Peyer's patch (tissue), 4 donors: ENCODE data around the gene RASA3. TPM values are rescaled to one million over a fixed set of nuclear protein-coding genes. Genes with fewer than 3 reads are reported as not detected.

Experiments used
- DNase-seq, 3 donors: peaks; one replicate each; pipeline ENCODE4 v3.0.0-alpha.2; 2017 to 2019
- H3K27ac ChIP-seq, 4 donors: fragments of 200-600 bp; sonication (generic); one replicate each; pipeline ENCODE4 v1.5.1; 2016 to 2019
- H3K27me3 ChIP-seq, 2 donors: fragments of 200-600 bp; sonication (generic); one replicate each; pipeline ENCODE4 v1.5.1; 2019
- H3K36me3 ChIP-seq, 3 donors: fragments of 200-600 bp; sonication (generic); one replicate each; pipeline ENCODE4 v1.5.1; 2016 to 2019
- H3K4me1 ChIP-seq, 4 donors: fragments of 200-600 bp; sonication (generic); one replicate each; pipeline ENCODE4 v1.5.1; 2016 to 2019
- H3K4me3 ChIP-seq, 4 donors: fragments of 200-600 bp; sonication (generic); 1 replicate in 3 of 4; 2 replicates in 1 of 4; pipeline ENCODE4 v1.5.1; 2016 to 2019; ENCODE audit warnings: mild to moderate bottlenecking in 1 of 4
- H3K9me3 ChIP-seq, 4 donors: fragments of 200-600 bp; sonication (generic); one replicate each; pipeline ENCODE4 v1.5.1; 2016 to 2019; ENCODE audit warnings: mild to moderate bottlenecking in 1 of 4
- POLR2A ChIP-seq, 2 donors: fragments of 450-650 bp; IDR thresholded peaks; one replicate each; pipeline ENCODE4 v1.5.1; 2017; ENCODE audit warnings: antibody characterized with exemption in 2 of 2, mild to moderate bottlenecking in 2 of 2, moderate library complexity in 2 of 2
- total RNA-seq, 4 donors: library from RNA; depleted of rRNA; stranded (reverse); fragments of >200 nt; gene quantifications; one replicate each; pipeline ENCODE4 v1.1.0, GENCODE V29; 2016
- TF ChIP-seq, protein P1 (sequence below), 6 experiments: fragments of 450-650 bp in 4 of 6; fragments of 200-600 bp in 2 of 6; sonication (generic) in 1 of 6; IDR thresholded peaks; one replicate each; pipeline ENCODE4 v1.5.1; 2017 to 2019; ENCODE audit warnings: antibody characterized with exemption in 6 of 6, mild to moderate bottlenecking in 3 of 6, moderate library complexity in 1 of 6

Gene RASA3
- total RNA-seq, 4 donors from 2014 or later = 3.5 to 41.3 (median 6.9) TPM

GRCh38 chr13:113928685-113929627 lies 203.5 kb downstream of the RASA3 start:
- peaks cover 0 to 7% (median 0%) of the 10 kb centered on the region in 4 donors for H3K4me1 ChIP-seq
- peak overlapping the region in 1 of 4 donors; percentile 39 for H3K27ac ChIP-seq
- H3K36me3 ChIP-seq = no peaks in the 10 kb centered on the region
- DNase-seq = peak in 2 of 3 donors; percentile 49 to 60
- no peak for TF ChIP-seq POLR2A (IDR thresholded peaks at IDR 0.05)
- TF ChIP-seq, protein P1, sequence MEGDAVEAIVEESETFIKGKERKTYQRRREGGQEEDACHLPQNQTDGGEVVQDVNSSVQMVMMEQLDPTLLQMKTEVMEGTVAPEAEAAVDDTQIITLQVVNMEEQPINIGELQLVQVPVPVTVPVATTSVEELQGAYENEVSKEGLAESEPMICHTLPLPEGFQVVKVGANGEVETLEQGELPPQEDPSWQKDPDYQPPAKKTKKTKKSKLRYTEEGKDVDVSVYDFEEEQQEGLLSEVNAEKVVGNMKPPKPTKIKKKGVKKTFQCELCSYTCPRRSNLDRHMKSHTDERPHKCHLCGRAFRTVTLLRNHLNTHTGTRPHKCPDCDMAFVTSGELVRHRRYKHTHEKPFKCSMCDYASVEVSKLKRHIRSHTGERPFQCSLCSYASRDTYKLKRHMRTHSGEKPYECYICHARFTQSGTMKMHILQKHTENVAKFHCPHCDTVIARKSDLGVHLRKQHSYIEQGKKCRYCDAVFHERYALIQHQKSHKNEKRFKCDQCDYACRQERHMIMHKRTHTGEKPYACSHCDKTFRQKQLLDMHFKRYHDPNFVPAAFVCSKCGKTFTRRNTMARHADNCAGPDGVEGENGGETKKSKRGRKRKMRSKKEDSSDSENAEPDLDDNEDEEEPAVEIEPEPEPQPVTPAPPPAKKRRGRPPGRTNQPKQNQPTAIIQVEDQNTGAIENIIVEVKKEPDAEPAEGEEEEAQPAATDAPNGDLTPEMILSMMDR (IDR thresholded peaks at IDR 0.05) = no peak
- no peak overlapping the region for H3K4me3 ChIP-seq
- H3K9me3 ChIP-seq = no peaks in the 10 kb centered on the region
- no peaks in the 10 kb centered on the region for H3K27me3 ChIP-seq

Other genes starting within 250 kb of the RASA3 start
- gene C13orf46, start 158.5 kb downstream of the RASA3 start, total RNA-seq = under 1 TPM in 2 of 4 donors, not detected in 2; 0.35 to 0.83 TPM
- not detected for gene CFAP97D2, start 46.6 kb upstream of the RASA3 start, total RNA-seq
- gene CDC16, start 102.3 kb upstream of the RASA3 start, total RNA-seq = 100 to 1,000 TPM in 1 of 4 donors, 10 to 100 TPM in 3; 50.1 to 149 (median 69.7) TPM
- 10 to 100 TPM; 28.9 to 85.8 (median 33.4) TPM for gene UPF3A, start 149.0 kb upstream of the RASA3 start, total RNA-seq
- gene CHAMP1, start 181.9 kb upstream of the RASA3 start, total RNA-seq = 10 to 100 TPM in 3 of 4 donors, 1 to 10 TPM in 1; 8.5 to 19.6 (median 15.5) TPM